H1 (cell line): ENCODE results near the gene OR52E4. TPM values are rescaled to one million over a fixed set of nuclear protein-coding genes. Genes with fewer than 3 reads are reported as not detected.

Experiments
- CTCF ChIA-PET: fragments of 300-600 bp; sonication (Branson Sonifier 250); formaldehyde crosslinking; loops from one replicate; lab custom pipeline; 2021; ENCODE audit not compliant: partially characterized antibody; lab: Charles Lee
- POLR2A ChIA-PET: fragments of 300-600 bp; sonication (Branson Sonifier 250); formaldehyde crosslinking; loops from one replicate; lab custom pipeline; 2021; ENCODE audit warnings: inconsistent platforms; ENCODE audit not compliant: partially characterized antibody; lab: Charles Lee
- DNase-seq, 2 experiments: peaks; one replicate each; pipeline versions ENCODE4 v3.0.0 to v3.0.0-alpha.2; 2010 to 2022; ENCODE audit warnings: low spot score in 2 of 2, low read depth in 1 of 2, mixed read lengths in 1 of 2
- FAIRE-seq: peaks from 2 replicates; lab custom pipeline; 2011; peaks lifted over from hg19 to GRCh38; lab: Jason Lieb, UNC
- H2AFZ ChIP-seq: 2 replicates; pipeline ENCODE4 v1.8.1; 2012; ENCODE audit warnings: low read length, inconsistent platforms
- H2AK5ac ChIP-seq: 2 replicates; pipeline ENCODE4 v1.6.1; 2013; ENCODE audit warnings: low read depth, low read length
- H2BK120ac ChIP-seq: replicated peaks from 2 replicates; pipeline ENCODE3; 2013; ENCODE audit warnings: low read depth, low read length, inconsistent platforms
- H2BK12ac ChIP-seq: 2 replicates; pipeline ENCODE4 v1.6.1; 2013; ENCODE audit warnings: low read depth, low read length
- H2BK15ac ChIP-seq: 2 replicates; pipeline ENCODE4 v1.6.1; 2013; ENCODE audit warnings: low read length
- H2BK20ac ChIP-seq: 2 replicates; pipeline ENCODE4 v1.6.1; 2013; ENCODE audit warnings: low read length
- H2BK5ac ChIP-seq: 2 replicates; pipeline ENCODE4 v1.6.1; 2013; ENCODE audit warnings: low read depth, low read length
- H3K14ac ChIP-seq: 2 replicates; pipeline ENCODE4 v1.6.1; 2013; ENCODE audit warnings: inconsistent platforms; ENCODE audit not compliant: insufficient read length
- H3K18ac ChIP-seq: 2 replicates; pipeline ENCODE4 v1.6.1; 2013; ENCODE audit warnings: low read length; ENCODE audit errors: extremely low read depth
- H3K23ac ChIP-seq: 2 replicates; pipeline ENCODE4 v1.6.1; 2013; ENCODE audit warnings: inconsistent platforms; ENCODE audit not compliant: insufficient read length
- H3K23me2 ChIP-seq: 2 replicates; pipeline ENCODE4 v1.6.1; 2013; ENCODE audit warnings: low read depth, low read length
- H3K27ac ChIP-seq: 2 replicates; pipeline ENCODE4 v1.6.1; 2011; ENCODE audit warnings: low read depth, low read length, inconsistent platforms
- H3K27me3 ChIP-seq, 4 experiments: replicated peaks in 1 of 4; 1 replicate in 1 of 4; 2 replicates in 3 of 4; pipeline versions ENCODE4 v1.6.1 to v1.8.1; 2011 to 2013; ENCODE audit warnings: low read length in 3 of 4, mild to moderate bottlenecking in 3 of 4, inconsistent platforms in 2 of 4, mixed read lengths in 2 of 4, moderate library complexity in 1 of 4; ENCODE audit not compliant: control insufficient read depth in 3 of 4, insufficient read depth in 3 of 4; ENCODE audit errors: extremely low read depth in 1 of 4
- H3K36me3 ChIP-seq, 4 experiments: 2 replicates each; pipeline versions ENCODE4 v1.6.1 to v1.8.1; 2011 to 2013; ENCODE audit warnings: mild to moderate bottlenecking in 4 of 4, low read length in 3 of 4, moderate library complexity in 2 of 4, control low read depth in 1 of 4, inconsistent platforms in 1 of 4; ENCODE audit not compliant: insufficient read depth in 4 of 4, control insufficient read depth in 2 of 4
- H3K4ac ChIP-seq: replicated peaks from 2 replicates; pipeline ENCODE3; 2013; ENCODE audit warnings: low read length, low read depth, mixed read lengths, inconsistent platforms; ENCODE audit not compliant: insufficient read length
- H3K4me1 ChIP-seq, 4 experiments: replicated peaks in 1 of 4; 1 replicate in 1 of 4; 2 replicates in 3 of 4; pipeline versions ENCODE4 v1.6.1 to v1.8.1; 2011 to 2013; ENCODE audit warnings: low read length in 3 of 4, inconsistent platforms in 2 of 4, mixed read lengths in 1 of 4; ENCODE audit not compliant: insufficient read depth in 4 of 4, control insufficient read depth in 3 of 4
- H3K4me2 ChIP-seq, 2 experiments: 2 replicates each; pipeline versions ENCODE4 v1.6.1 to v1.8.1; 2011 to 2013; ENCODE audit warnings: low read depth in 2 of 2, low read length in 2 of 2, control low read depth in 1 of 2, inconsistent platforms in 1 of 2, mild to moderate bottlenecking in 1 of 2; ENCODE audit not compliant: insufficient read depth in 1 of 2
- H3K4me3 ChIP-seq, 4 experiments: fragments of 200-600, 300-600 bp in 1 of 4; sonication (generic), shearing (Covaris generic), sonication (Bioruptor Twin) in 1 of 4; 2 replicates each; pipeline versions ENCODE4 v1.5.1 to v1.8.1; 2011 to 2016; ENCODE audit warnings: low read length in 4 of 4, low read depth in 3 of 4, control low read depth in 2 of 4, inconsistent platforms in 2 of 4, mild to moderate bottlenecking in 2 of 4, mixed read lengths in 1 of 4, moderate library complexity in 1 of 4; ENCODE audit not compliant: insufficient read depth in 2 of 4; ENCODE audit errors: extremely low read depth in 1 of 4
- H3K56ac ChIP-seq: replicated peaks from 2 replicates; pipeline ENCODE3; 2013; ENCODE audit warnings: low read depth, mild to moderate bottlenecking, mixed read lengths, low read length, inconsistent platforms; ENCODE audit not compliant: insufficient read length
- H3K79me1 ChIP-seq: 2 replicates; pipeline ENCODE4 v1.6.1; 2013; ENCODE audit warnings: low read depth, low read length, control low read depth
- H3K79me2 ChIP-seq, 2 experiments: 2 replicates each; pipeline versions ENCODE4 v1.6.1 to v1.8.1; 2012 to 2013; ENCODE audit warnings: low read length in 2 of 2, mild to moderate bottlenecking in 2 of 2, inconsistent platforms in 1 of 2; ENCODE audit not compliant: insufficient read depth in 2 of 2, control insufficient read depth in 1 of 2
- H3K9ac ChIP-seq, 4 experiments: replicated peaks in 1 of 4; 1 replicate in 1 of 4; 2 replicates in 3 of 4; pipeline versions ENCODE4 v1.6.1 to v1.8.1; 2011 to 2013; ENCODE audit warnings: low read depth in 3 of 4, low read length in 3 of 4, control low read depth in 2 of 4, mild to moderate bottlenecking in 2 of 4, moderate library complexity in 2 of 4, inconsistent platforms in 1 of 4; ENCODE audit errors: extremely low read depth in 1 of 4
- H3K9me3 ChIP-seq, 2 experiments: 2 replicates each; pipeline versions ENCODE4 v1.6.1 to v1.8.1; 2012 to 2013; ENCODE audit warnings: mild to moderate bottlenecking in 2 of 2, moderate library complexity in 2 of 2, control low read depth in 1 of 2, inconsistent platforms in 1 of 2, low read depth in 1 of 2, low read length in 1 of 2, mixed read lengths in 1 of 2; ENCODE audit not compliant: insufficient read depth in 2 of 2
- H4K20me1 ChIP-seq, 2 experiments: replicated peaks in 1 of 2; 2 replicates each; pipeline versions ENCODE3 to v1.8.1; 2011 to 2013; ENCODE audit warnings: inconsistent platforms in 2 of 2, low read length in 2 of 2, mild to moderate bottlenecking in 1 of 2; ENCODE audit not compliant: insufficient read depth in 2 of 2, control insufficient read depth in 1 of 2
- H4K5ac ChIP-seq: 2 replicates; pipeline ENCODE4 v1.6.1; 2013; ENCODE audit warnings: low read length, low read depth, mixed read lengths, inconsistent platforms; ENCODE audit not compliant: insufficient read length
- H4K8ac ChIP-seq: 2 replicates; pipeline ENCODE4 v1.8.0; 2013; ENCODE audit warnings: mild to moderate bottlenecking, moderate library complexity, low read length, inconsistent platforms; ENCODE audit not compliant: insufficient read depth; ENCODE audit errors: extremely low read depth
- H4K91ac ChIP-seq: replicated peaks from 2 replicates; pipeline ENCODE3; 2013; ENCODE audit warnings: low read length, mixed read lengths, inconsistent platforms; ENCODE audit not compliant: insufficient read length
- NANOG ChIP-seq: IDR thresholded peaks from 2 replicates; pipeline ENCODE4 v1.6.1; 2011; ENCODE audit warnings: low read length, low read depth, mild to moderate bottlenecking, inconsistent platforms; ENCODE audit not compliant: insufficient read depth, poor library complexity, severe bottlenecking
- RAD21 ChIP-seq, 2 experiments: IDR thresholded peaks in 1 of 2; conservative IDR thresholded peaks in 1 of 2; 2 replicates each; pipeline ENCODE4 v1.6.1; 2011; ENCODE audit warnings: low read depth in 2 of 2, low read length in 2 of 2, improper control_type of control experiment in 1 of 2, inconsistent platforms in 1 of 2, mild to moderate bottlenecking in 1 of 2, moderate library complexity in 1 of 2
- RBBP5 ChIP-seq: IDR thresholded peaks from 2 replicates; pipeline ENCODE4 v1.7.1; 2012; ENCODE audit warnings: low read depth, mild to moderate bottlenecking, inconsistent platforms, low read length, moderate library complexity, borderline replicate concordance
- WGBS, 2 experiments: shearing (Covaris generic) in 1 of 2; methylation state at CpG; one replicate each; pipeline versions ENCODE4 v1.1.6 to v1.1.7; 2013 to 2015; ENCODE audit warnings: low lambda C conversion rate in 2 of 2, mixed read lengths in 2 of 2, inconsistent platforms in 1 of 2, low coverage in 1 of 2, missing lambda C conversion rate in 1 of 2; ENCODE audit not compliant: insufficient replicate concordance in 2 of 2, insufficient coverage in 1 of 2, insufficient read length in 1 of 2; ENCODE audit errors: extremely low coverage in 1 of 2, missing lambda C conversion rate in 1 of 2; 5-methylcytosine and 5-hydroxymethylcytosine counted together
- polyA plus RNA-seq, 7 experiments: library from polyadenylated mRNA; depleted of rRNA in 3 of 7; stranded (reverse) in 5 of 7; unstranded in 2 of 7; fragments of >200 nt in 5 of 7; fragments of 200-250 nt in 2 of 7; gene quantifications; 1 replicate in 5 of 7; 2 replicates in 1 of 7; 4 replicates in 1 of 7; pipeline versions ENCODE4 v1.2.1 to v1.2.3, GENCODE V29; 2011 to 2013; ENCODE audit warnings: missing spikeins in 2 of 7, mixed read lengths in 2 of 7
- total RNA-seq: library from RNA; stranded (reverse); fragmentation: NEBNext Ultra II Directional; extraction: Animal tissue kit (Norgen Biotek cat#: 25700); gene quantifications from 2 replicates; pipeline ENCODE4 v1.2.1, GENCODE V29; 2021
- TF ChIP-seq, protein P1 (sequence below), 3 experiments: IDR thresholded peaks; 1 replicate in 2 of 3; 2 replicates in 1 of 3; pipeline versions ENCODE4 v1.5.1 to v1.6.1; 2011; ENCODE audit warnings: low read length in 3 of 3, mild to moderate bottlenecking in 3 of 3, inconsistent platforms in 2 of 3, low read depth in 1 of 3, moderate library complexity in 1 of 3; ENCODE audit not compliant: insufficient read depth in 1 of 3; ENCODE audit errors: control extremely low read depth in 1 of 3
- TF ChIP-seq, protein P2 (sequence below): IDR thresholded peaks from 2 replicates; pipeline ENCODE4 v1.6.1; 2011; ENCODE audit warnings: low read length, improper control_type of control experiment

OR52E4 gene
- total and polyA plus RNA-seq, 2 of the 8 experiments (the other 6 are each of a cell fraction or from before 2014, with no cell fraction given), result not detected

- DNase-seq (no peak), FAIRE-seq (no peak)
- H2AFZ ChIP-seq, result 0 out of 2 replicates have a peak overlapping the region, but pooled peaks have one; percentile 32
- H3K23ac ChIP-seq, result no peak overlapping the region
- no peak overlapping the region for H3K4me2 ChIP-seq
- no peak overlapping the region for H3K27ac ChIP-seq
- H3K79me1 ChIP-seq, result no peaks in the 10 kb centered on the region
- H3K4me3 ChIP-seq, result no peak overlapping the region
- no peak overlapping the region for H4K91ac ChIP-seq
- H3K18ac ChIP-seq, result no peak overlapping the region
- H3K79me2 ChIP-seq, result no peaks in the 10 kb centered on the region
- no peak overlapping the region for H3K9ac ChIP-seq
- no peak overlapping the region for H4K8ac ChIP-seq
- no peaks in the 10 kb centered on the region for H3K27me3 ChIP-seq
- H4K20me1 ChIP-seq, result no peaks in the 10 kb centered on the region
- H3K56ac ChIP-seq, result no peak overlapping the region
- POLR2A ChIA-PET, result interaction anchor here (0.5 kb wide), 1 partner anchor 296 kb away, joined by 3 read pairs; no protein-coding TSS in a partner anchor
- H2AK5ac ChIP-seq, result no peak overlapping the region
- no peak overlapping the region for H3K4ac ChIP-seq
- no peak overlapping the region for H2BK15ac ChIP-seq
- no peak overlapping the region for H2BK120ac ChIP-seq
- 72% methylated on average over 3 of the region's 4 CpGs; no CpG with 5 or more reads in 1 of the 2 experiments for WGBS, 2 experiments
- no peak overlapping the region for H3K14ac ChIP-seq
- no peaks in the 10 kb centered on the region for H3K36me3 ChIP-seq
- no peak overlapping the region for H2BK12ac ChIP-seq
- no peak overlapping the region for H2BK20ac ChIP-seq
- CTCF ChIA-PET, result interaction anchor here (0.7 to 1.8 kb wide), 13 partner anchors 9 to 1254 kb away, joined by 3 to 12 read pairs (median 3); partner anchors contain the start of genes OR51D1 and OR52E6
- no peaks in the 10 kb centered on the region for H3K4me1 ChIP-seq
- no peaks in the 10 kb centered on the region for H3K9me3 ChIP-seq
- H3K23me2 ChIP-seq, result no peaks in the 10 kb centered on the region
- TF ChIP-seq RAD21 (IDR thresholded peaks at IDR 0.05 in 1 of 2, conservative IDR thresholded peaks at IDR 0.05 in 1 of 2; ENCODE audit: low read depth in 2 of 2, low read length in 2 of 2), result peak in 1 of 2 experiments; percentile 49; a peak in 3 of 4 replicates
- TF ChIP-seq NANOG, result no peak
- TF ChIP-seq, protein P1, sequence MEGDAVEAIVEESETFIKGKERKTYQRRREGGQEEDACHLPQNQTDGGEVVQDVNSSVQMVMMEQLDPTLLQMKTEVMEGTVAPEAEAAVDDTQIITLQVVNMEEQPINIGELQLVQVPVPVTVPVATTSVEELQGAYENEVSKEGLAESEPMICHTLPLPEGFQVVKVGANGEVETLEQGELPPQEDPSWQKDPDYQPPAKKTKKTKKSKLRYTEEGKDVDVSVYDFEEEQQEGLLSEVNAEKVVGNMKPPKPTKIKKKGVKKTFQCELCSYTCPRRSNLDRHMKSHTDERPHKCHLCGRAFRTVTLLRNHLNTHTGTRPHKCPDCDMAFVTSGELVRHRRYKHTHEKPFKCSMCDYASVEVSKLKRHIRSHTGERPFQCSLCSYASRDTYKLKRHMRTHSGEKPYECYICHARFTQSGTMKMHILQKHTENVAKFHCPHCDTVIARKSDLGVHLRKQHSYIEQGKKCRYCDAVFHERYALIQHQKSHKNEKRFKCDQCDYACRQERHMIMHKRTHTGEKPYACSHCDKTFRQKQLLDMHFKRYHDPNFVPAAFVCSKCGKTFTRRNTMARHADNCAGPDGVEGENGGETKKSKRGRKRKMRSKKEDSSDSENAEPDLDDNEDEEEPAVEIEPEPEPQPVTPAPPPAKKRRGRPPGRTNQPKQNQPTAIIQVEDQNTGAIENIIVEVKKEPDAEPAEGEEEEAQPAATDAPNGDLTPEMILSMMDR (IDR thresholded peaks at IDR 0.05; ENCODE audit: control extremely low read depth in 1 of 3, insufficient read depth in 1 of 3, low read depth in 1 of 3, low read length in 3 of 3), result peak in 2 of 3 experiments; percentile 10 to 16; a peak in 2 of 4 replicates
- TF ChIP-seq RBBP5, result no peak
- TF ChIP-seq, protein P2, sequence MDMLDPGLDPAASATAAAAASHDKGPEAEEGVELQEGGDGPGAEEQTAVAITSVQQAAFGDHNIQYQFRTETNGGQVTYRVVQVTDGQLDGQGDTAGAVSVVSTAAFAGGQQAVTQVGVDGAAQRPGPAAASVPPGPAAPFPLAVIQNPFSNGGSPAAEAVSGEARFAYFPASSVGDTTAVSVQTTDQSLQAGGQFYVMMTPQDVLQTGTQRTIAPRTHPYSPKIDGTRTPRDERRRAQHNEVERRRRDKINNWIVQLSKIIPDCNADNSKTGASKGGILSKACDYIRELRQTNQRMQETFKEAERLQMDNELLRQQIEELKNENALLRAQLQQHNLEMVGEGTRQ, result no peak
- H2BK5ac ChIP-seq, result no peak overlapping the region
- no peak overlapping the region for H4K5ac ChIP-seq
Measured at GRCh38 chr11:5891216-5891800, 10.9 kb downstream of the OR52E4 start.
